GM18498 (cell line): ENCODE results near the gene SLAIN2.
"Not testable (repeated sequence)": the region's sequence is repeated elsewhere in the genome, so short reads cannot be mapped to it uniquely, and the experiment has no call there.

Source experiments
- ATAC-seq: cut with Tn5 transposase; IDR thresholded peaks from one replicate; pipeline ENCODE4 v1.9.1; 2021; ENCODE audit warnings: mild to moderate bottlenecking, moderate library complexity; ENCODE audit not compliant: unreplicated experiment

SLAIN2 gene

DNA sequence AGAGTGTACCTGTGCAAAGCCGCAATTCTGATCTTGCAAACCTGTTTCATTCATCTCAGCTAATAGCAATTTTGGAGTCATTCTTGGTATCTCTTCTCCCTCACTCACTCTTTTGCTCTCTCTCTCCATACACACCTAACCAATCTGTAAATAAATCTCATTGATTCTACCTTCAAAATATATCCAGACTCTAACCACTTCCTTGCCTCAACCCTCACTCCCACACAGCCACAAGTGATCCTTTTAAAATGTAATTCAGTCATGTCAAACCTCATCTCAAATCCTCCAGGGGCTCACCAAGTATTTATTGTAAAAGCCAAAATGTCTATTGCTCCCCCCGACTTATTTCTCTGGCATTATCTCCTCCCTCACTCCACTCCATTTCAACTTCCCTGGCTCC, 90.1 kb downstream of the SLAIN2 start:
- no peak for ATAC-seq

DNA sequence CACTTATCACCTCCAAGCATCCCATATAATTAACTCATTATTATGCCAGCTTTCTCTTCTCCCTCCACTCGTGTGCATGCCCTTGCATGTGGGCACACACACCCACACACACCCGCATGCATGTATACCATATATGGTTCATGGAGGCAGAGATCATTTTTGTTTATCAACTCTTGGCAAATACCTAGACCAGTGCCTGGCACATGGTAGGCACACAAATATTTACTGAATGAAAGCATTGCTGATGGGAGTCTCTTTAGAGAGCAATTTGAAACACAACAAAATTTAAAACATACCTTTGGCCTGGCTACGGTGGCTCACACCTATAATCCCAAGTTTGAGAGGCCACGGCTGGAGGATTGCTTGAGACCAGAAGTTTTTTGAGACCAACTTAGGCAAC, 90.7 kb downstream of the SLAIN2 start:
- no peak for ATAC-seq

DNA sequence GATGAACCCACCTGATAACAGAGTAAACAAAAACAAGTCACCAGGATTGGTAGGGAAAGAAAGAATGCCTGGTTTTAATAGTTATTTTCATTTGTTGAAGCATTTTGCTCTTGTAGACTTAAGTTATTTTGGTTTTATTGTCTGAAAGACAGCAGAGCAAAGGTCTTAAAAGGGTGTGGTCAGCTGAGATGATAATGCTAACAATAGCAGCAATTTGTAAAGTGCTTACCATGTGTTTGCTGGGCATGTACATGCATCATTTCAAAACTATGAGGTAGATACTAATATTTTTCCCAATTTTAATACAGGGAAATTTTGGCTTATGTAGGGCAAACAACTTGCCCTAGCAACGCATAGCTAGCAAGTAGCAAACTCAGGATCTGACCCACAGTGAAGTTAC, 95.0 kb downstream of the SLAIN2 start:
- no peak for ATAC-seq

DNA sequence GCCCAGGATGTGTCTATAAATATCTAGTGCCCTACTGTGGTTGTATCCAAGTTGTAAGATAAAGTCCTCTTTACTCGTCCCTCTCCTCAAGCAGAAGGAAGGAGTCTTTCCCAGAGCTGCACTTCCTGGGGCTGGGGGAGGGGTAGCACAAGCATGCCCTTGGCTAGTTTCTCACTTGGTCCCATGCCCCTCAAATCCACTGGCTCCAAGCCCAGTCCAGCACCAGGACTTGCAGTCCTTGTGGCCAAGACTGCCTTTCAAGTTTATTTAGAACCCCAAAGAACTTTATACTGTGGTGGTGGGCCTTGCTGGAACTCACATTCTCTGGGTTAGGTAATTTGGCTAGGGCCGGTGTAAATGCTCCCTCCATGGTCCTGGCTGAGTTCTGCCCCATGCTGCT, 98.7 kb downstream of the SLAIN2 start:
- ATAC-seq, result no peak

DNA sequence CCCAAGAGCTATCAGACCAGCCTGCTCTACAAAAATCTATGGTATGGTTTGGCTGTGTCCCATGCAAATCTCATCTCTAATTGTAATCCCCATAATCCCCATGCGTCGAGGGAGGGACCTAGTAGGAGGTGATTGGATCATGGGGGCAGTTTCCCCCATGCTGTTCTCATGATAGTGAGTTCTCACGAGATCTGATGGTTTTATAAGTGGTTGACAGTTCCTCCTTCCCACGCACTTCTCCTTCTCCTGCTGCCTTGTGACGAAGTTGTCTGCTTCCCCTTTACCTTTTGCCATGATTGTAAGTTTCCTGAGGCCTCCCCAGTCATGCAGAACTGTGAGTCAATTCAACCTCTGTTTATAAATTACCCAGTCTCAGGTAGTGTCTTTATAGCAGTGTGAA, 99.6 kb downstream of the SLAIN2 start:
- ATAC-seq, result not testable (repeated sequence)

DNA sequence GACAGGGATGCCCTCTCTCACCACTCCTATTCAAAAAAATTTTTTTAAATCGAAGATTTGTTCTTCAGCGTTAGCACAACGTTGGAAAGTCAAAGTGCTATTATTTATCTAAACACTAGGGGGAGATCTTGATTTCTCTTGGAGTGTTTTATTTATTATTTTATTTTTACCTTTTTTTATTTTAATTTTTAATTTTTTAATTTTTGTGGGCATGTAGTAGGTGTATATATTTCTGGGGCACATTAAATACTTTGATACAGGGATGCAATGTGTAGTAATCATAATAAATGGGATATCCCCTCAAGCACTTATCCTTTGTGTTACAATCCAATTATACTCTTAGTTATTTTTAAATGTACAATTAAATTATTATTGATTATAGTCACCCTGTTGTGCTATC, 104.4 kb downstream of the SLAIN2 start:
- no peak for ATAC-seq

DNA sequence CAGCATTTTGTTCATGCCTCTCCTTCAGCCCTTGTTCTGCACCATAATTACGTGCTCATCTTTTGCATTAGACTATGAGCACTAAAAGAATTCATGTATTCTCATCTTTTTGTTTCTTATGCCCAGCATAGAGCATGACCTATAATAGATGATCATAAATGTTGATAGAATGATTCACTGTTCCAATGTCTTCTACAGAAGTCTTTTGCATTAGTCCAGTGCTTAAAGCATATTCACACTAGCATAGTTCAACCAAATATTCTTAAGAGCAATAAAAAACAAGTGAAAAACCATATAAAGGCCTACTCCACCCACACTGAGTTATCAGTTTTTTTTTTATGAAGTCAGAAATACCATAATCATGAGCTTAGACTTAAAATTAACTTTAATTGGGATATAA, 105.3 kb downstream of the SLAIN2 start:
- no peak for ATAC-seq

DNA sequence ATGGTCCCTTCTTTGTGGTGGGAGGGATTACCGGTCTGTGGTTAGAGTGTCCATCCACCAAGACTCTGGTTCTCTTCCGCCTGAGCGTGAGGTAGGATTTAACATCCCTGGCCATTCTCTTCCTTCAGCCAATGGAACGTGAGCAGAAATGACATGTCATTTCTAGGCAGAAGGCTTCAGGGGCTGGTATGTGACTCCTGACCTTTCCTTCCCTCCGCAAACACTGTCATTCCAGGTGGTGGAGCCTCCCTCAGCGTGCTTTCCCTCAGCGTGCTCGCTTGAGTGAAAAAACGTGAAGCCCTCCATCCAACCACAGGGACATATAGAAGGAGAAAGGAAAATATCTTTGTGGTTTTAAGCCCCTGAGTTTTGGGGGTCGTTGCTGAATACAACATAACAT, 107.8 kb downstream of the SLAIN2 start:
- ATAC-seq, result no peak

DNA sequence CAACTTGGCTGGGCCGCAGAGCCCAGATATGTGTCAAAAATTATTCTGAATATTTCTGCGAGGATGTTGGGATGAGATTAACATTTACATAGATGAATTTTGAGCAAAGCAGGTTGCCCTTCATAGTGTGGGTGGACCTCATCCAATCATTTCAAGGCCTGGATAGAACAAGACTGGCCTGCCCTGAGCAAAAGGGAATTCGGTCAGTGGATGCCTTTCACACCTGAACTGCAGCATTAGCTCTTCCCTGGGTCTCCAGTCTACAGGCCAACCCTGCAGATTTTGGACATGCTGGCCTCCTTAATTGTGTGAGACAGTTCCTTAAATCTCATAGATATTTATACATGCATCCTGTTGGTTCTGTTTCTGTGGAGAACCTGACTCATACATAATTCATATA, 109.4 kb downstream of the SLAIN2 start:
- ATAC-seq, result no peak

DNA sequence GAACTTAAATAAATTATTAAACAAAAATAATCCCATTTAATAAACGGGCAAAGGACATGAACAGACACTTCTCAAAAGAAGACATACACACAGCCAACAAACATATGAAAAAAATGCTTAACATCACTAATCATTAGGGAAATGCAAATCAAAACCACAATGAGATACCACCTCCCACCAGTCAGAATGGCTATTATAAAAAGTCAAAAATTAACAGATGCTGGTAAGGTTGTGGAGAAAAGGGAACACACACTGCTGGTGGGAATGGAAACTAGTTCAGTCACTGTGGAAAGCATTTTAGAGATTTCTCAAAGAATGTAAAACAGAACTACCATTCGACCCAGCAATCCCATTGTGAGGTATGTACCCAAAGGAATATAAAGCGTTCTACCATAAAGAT, 110.3 kb downstream of the SLAIN2 start:
- ATAC-seq, result not testable (repeated sequence)

DNA sequence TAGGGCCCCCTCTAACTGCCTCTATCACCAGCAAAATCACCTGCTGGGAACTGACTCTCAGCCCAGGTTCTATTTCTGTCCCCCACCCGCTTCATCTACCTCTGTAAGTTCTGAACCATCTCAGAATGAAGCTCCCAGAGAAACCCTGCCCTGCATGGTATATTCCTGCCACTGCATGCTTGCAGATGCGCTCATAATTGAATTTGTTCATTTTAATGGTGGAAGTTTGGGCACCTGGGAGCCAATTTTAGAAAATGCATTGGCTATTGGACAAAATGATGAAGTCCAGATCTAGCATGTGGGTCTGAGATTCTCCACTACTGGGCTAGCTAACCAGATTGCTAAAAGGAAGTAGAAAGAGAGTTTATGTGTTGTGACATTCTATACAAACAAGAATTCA, 113.3 kb downstream of the SLAIN2 start:
- ATAC-seq, result no peak

DNA sequence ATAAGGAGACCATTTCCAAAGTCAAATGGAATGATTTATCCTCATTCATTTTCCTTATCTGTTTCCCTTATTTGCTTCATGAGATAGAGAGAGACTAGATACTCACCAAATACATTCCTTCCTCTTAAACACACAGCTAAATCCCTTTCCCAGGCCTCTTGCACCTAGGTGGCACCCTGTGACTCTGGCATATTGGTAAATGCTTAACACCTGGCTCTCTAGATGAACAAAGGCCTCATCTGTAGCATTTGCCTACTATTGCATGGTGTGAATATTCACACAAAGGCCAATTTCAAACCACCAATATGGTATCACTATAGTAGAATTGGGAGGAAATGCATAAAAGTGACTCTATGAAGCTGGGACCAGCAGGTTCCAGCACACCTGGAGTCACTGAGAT, 119.7 kb downstream of the SLAIN2 start:
- ATAC-seq, result no peak

DNA sequence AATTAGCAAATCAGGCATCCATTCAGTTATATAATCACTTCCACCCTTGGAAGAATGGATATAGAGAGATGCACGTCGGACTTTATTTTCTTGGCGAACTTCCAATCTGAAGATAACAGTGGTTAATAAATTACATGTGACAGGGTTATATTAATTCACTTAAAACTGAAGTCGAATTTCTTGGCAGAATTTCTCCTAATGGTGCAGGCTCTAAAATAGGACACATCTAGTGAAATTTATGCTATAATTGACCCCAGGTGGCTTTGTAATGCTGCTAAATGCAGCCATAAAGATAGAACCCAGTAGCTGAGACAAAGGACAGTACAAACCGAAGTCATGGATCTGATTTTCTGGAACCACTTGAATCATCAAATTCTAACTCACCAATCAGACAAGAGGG, 121.0 kb downstream of the SLAIN2 start:
- ATAC-seq, result no peak

DNA sequence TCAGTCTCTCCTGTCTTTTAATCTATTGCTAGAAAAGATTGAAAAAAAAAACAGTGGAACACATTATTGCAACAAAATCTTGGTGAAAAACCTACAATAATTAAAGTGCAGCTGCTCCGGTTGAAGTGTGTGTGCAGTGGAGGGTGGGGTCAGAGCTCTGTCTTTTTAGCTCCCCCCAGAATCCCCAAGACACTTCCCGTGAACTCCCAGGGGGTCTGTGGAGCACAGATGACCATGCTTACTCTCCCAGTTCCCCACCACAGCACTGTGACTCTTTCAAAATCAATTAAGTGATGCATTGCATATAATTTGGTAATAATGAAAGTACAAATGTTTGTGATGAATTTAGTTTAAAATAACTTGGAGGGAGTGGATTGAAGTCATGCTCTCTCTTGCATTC, 126.1 kb downstream of the SLAIN2 start:
- ATAC-seq, result no peak

DNA sequence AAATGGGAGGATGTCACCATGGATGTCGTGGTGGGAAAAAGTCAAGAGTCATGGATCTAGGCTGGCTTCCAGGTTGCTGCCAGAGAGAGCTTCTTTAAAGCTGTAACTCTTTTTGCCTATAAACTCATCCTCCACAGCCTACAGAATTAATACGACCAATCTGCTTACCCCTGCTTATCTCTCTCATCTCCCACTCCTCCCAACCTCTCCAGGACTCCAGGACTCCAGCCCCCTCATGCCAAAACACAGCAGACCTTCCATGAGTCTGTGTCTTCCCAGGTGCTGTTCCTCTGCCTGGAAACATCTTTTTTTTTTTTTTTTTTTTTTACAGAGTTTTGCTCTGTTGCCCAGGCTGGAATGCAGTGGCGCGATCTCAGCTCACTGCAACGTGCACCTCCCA, 126.6 kb downstream of the SLAIN2 start:
- no peak for ATAC-seq

DNA sequence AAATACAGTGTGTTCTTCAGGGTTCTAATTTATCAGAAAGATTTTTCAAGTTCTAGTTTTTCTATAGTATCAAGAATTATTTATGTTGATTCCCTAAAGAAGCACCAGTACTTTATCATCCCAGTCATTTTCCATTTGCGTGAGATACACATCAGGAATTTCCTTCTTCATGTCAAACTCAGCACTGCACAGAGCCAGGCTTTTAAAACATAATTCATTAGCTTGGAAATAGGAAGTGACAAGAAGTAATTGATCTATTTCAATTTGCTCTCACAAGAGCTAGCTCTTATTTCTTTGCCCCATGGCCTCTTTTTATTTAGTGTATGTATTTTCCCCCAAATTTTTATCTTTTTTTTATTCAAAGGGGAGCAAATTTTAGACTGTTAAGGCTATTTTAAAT, 128.8 kb downstream of the SLAIN2 start:
- ATAC-seq, result no peak

DNA sequence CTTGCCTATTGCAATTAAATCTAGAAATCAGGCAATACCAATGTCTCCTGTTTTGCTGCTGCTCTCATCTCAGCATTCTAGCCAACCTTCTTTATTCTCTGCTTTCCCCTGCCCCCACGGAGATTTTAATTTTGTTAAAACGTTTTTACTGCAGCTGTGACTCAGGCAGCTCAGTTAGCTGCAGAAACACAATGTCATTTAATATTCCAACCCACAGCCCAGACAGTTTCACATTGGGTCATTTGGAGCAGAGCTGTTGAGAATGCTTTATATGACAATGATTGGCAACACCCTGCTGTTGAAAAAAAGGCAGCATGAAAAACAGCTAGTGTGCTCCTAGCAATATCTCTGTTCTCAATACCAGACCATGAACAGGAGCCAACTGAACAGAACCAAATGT, 129.2 kb downstream of the SLAIN2 start:
- no peak for ATAC-seq

DNA sequence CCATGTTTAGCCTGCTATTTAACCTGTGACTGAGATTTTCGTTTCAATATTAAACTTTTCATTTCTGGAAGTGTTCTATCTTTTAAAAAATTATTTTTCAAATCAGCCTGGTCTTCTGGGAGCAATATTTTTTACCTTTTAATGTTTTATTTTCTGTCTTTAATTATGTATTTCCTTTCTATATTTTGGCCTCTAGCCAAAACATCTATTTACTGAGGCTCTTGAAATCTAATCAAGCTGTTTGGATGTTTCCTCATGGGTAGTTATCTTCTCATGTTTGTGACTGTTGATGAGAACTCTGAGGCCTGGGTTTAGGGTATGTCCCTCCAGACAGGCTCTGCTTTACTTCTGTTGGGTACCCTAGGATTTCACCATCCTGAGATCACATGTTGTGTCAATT, 131.5 kb downstream of the SLAIN2 start:
- no peak for ATAC-seq

DNA sequence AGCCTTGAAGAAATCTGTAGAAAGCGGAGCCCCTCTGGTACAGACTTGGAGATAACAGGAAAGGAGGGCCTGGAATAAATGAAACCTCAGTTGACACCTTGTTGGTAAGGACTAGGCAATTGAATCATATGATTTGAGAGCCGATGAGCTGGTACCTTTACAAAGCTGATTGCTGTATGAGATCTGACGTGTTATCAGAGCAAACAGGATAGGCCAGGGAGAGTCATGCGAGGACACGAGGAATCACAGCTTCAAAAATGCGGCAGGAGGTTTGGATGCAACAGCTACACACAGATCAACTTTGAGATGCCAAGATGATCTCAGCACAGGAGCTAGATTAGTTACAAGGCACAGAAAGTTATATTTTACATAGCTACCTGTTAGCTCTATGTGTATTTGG, 134.4 kb downstream of the SLAIN2 start:
- no peak for ATAC-seq
